Neural cell (in vitro differentiated cells): ENCODE measurements around the gene MVK. TPM values are rescaled to one million over a fixed set of nuclear protein-coding genes. Genes with fewer than 3 reads are reported as not detected.

Experiments
- H2AFZ ChIP-seq: fragments of 200-600, 300-800 bp; sonication (generic), shearing (Covaris generic); 2 replicates; pipeline ENCODE4 v1.6.0; 2014; ENCODE audit warnings: low read depth, mild to moderate bottlenecking, antibody characterized with exemption, low read length, moderate library complexity
- H3F3A ChIP-seq: fragments of 200-600 bp; shearing (Covaris generic); 2 replicates; pipeline ENCODE4 v1.6.1; 2016; ENCODE audit warnings: mild to moderate bottlenecking, moderate library complexity, mixed read lengths, antibody characterized with exemption, low read length; ENCODE audit not compliant: insufficient read depth, poor library complexity, severe bottlenecking
- H3K27ac ChIP-seq: fragments of 200-600, 300-800 bp; sonication (generic), shearing (Covaris generic); 2 replicates; pipeline ENCODE4 v1.5.1; 2014; ENCODE audit warnings: mild to moderate bottlenecking, low read length, moderate library complexity
- H3K27me3 ChIP-seq: fragments of 300-800, 200-600 bp; sonication (generic), shearing (Covaris generic); 2 replicates; pipeline ENCODE4 v1.6.0; 2014; ENCODE audit warnings: mild to moderate bottlenecking, low read depth, low read length, moderate library complexity; ENCODE audit not compliant: insufficient read depth
- H3K36me3 ChIP-seq: fragments of 300-800, 200-600 bp; sonication (generic), shearing (Covaris generic); 2 replicates; pipeline ENCODE4 v1.5.1; 2014; ENCODE audit warnings: mild to moderate bottlenecking, antibody characterized with exemption, low read length, moderate library complexity; ENCODE audit not compliant: insufficient read depth
- H3K4me2 ChIP-seq: fragments of 300-800, 200-600 bp; sonication (generic), shearing (Covaris generic); 2 replicates; pipeline ENCODE4 v1.6.0; 2014; ENCODE audit warnings: mild to moderate bottlenecking, low read length
- H3K4me3 ChIP-seq: fragments of 300-800, 200-600 bp; sonication (generic), shearing (Covaris generic); 2 replicates; pipeline ENCODE4 v1.5.1; 2014; ENCODE audit warnings: mild to moderate bottlenecking, low read length, moderate library complexity
- H3K79me2 ChIP-seq: fragments of 200-600 bp; shearing (Covaris generic); replicated peaks from 2 replicates; pipeline ENCODE4 v1.6.0; 2014; ENCODE audit warnings: mild to moderate bottlenecking, low read length, moderate library complexity; ENCODE audit not compliant: insufficient read depth
- H3K9ac ChIP-seq: fragments of 300-800, 200-600 bp; sonication (generic), shearing (Covaris generic); 2 replicates; pipeline ENCODE4 v1.6.1; 2016; ENCODE audit warnings: mild to moderate bottlenecking, low read length, mixed read lengths
- H3K9me2 ChIP-seq: fragments of 200-600 bp; shearing (Covaris generic); 2 replicates; pipeline ENCODE4 v1.6.1; 2016; ENCODE audit warnings: mild to moderate bottlenecking, low read length, mixed read lengths; ENCODE audit not compliant: insufficient read depth
- H3K9me3 ChIP-seq: fragments of 200-600, 300-800 bp; sonication (generic), shearing (Covaris generic); 2 replicates; pipeline ENCODE4 v1.6.1; 2016; ENCODE audit warnings: mild to moderate bottlenecking, mixed run types, low read length, moderate library complexity, mixed read lengths
- H4K20me1 ChIP-seq: fragments of 200-600 bp; shearing (Covaris generic); 2 replicates; pipeline ENCODE4 v1.6.1; 2016; ENCODE audit warnings: mild to moderate bottlenecking, mixed run types; ENCODE audit not compliant: insufficient read depth
- CTCF ChIP-seq: fragments of 450-650 bp; IDR thresholded peaks from 2 replicates; pipeline ENCODE4 v1.5.1; 2014; ENCODE audit warnings: antibody characterized with exemption, mild to moderate bottlenecking, moderate library complexity; ENCODE audit not compliant: poor library complexity, severe bottlenecking
- EP300 ChIP-seq: fragments of 450-650 bp; conservative IDR thresholded peaks from 2 replicates; pipeline ENCODE4 v1.6.1; 2014; ENCODE audit warnings: antibody characterized with exemption, mild to moderate bottlenecking, moderate library complexity; ENCODE audit not compliant: poor library complexity, severe bottlenecking
- EZH2 ChIP-seq: fragments of 200-600, 300-800 bp; shearing (Covaris generic), sonication (generic); IDR thresholded peaks from 2 replicates; pipeline ENCODE4 v1.6.1; 2014; ENCODE audit warnings: antibody characterized with exemption, low read length, borderline replicate concordance, mild to moderate bottlenecking; ENCODE audit not compliant: insufficient read depth, poor library complexity, severe bottlenecking
- MXI1 ChIP-seq: fragments of 450-650 bp; conservative IDR thresholded peaks from 2 replicates; pipeline ENCODE4 v1.6.1; 2014; ENCODE audit warnings: antibody characterized with exemption, mild to moderate bottlenecking; ENCODE audit not compliant: poor library complexity, severe bottlenecking
- POLR2AphosphoS5 ChIP-seq: IDR thresholded peaks from 2 replicates; pipeline ENCODE4 v1.6.1; 2012
- RAD21 ChIP-seq: fragments of 450-650 bp; conservative IDR thresholded peaks from 2 replicates; pipeline ENCODE4 v1.6.1; 2014; ENCODE audit warnings: antibody characterized with exemption, mild to moderate bottlenecking, moderate library complexity
- SMC3 ChIP-seq: fragments of 450-650 bp; conservative IDR thresholded peaks from 2 replicates; pipeline ENCODE4 v1.6.1; 2014; ENCODE audit warnings: antibody characterized with exemption, mild to moderate bottlenecking, moderate library complexity; ENCODE audit not compliant: poor library complexity
- TAF1 ChIP-seq: IDR thresholded peaks from 2 replicates; pipeline ENCODE4 v1.6.1; 2012; ENCODE audit warnings: low read depth
- polyA plus RNA-seq: library from polyadenylated mRNA; depleted of rRNA; stranded (reverse); fragments of >200 nt; gene quantifications from 2 replicates; pipeline ENCODE4 v1.2.3, GENCODE V29; 2014
- TF ChIP-seq, protein P1 (sequence below): IDR thresholded peaks from 2 replicates; pipeline ENCODE4 v1.6.1; 2012; ENCODE audit warnings: borderline replicate concordance

Gene MVK
- polyA plus RNA-seq, 1 donor from 2014 or later, result 45.7 TPM

DNA sequence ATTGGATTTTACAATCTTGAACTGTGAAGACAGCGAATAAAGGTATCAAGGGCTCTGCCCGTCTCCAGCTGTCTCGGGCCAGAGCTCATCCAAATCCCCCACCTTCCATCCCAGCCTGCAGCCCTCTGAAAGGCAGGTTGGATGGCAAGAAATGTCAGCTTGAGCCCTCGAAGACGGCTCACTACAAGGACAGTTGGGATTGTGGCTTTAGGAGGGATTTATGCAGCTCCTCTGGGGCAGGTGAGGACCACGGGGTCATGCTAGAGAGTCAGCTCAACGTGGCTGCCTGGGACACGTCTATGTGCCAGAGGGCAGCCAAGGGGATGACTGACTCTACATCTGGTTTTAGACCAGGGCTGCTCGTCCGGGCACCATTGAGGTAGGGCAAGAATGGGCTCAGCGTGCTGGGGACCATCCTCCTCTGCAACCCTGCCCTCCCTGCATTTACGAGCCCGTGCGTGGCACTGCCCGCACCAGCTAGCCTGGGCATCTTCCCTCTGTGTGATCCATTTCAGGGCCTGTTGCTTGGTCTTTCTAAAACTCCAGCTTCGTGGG is 16.2 kb downstream of the MVK start:
- no peaks in the 10 kb centered on the region for H3K9me3 ChIP-seq
- no peak overlapping the region for H3K27ac ChIP-seq
- peaks cover 9% of the 10 kb centered on the region for H3K36me3 ChIP-seq
- TF ChIP-seq MXI1 (no peak), SMC3 (no peak), TAF1 (no peak), CTCF (no peak), RAD21 (no peak), EP300 (no peak), POLR2AphosphoS5 (no peak)
- H3K9ac ChIP-seq, result no peak overlapping the region
- H2AFZ ChIP-seq, result no peak overlapping the region
- no peaks in the 10 kb centered on the region for H4K20me1 ChIP-seq
- H3K9me2 ChIP-seq, result no peaks in the 10 kb centered on the region
- no peaks in the 10 kb centered on the region for H3K27me3 ChIP-seq
- no peaks in the 10 kb centered on the region for H3K79me2 ChIP-seq
- no peaks in the 10 kb centered on the region for H3F3A ChIP-seq
- no peak overlapping the region for H3K4me2 ChIP-seq
- no peak overlapping the region for H3K4me3 ChIP-seq

- Histone ChIP-seq H3K9me3 (no peaks in the 10 kb centered on the region), H3K4me2 (no peak overlapping the region), H3F3A (no peaks in the 10 kb centered on the region), H4K20me1 (no peaks in the 10 kb centered on the region), H3K9ac (no peak overlapping the region), H3K27ac (no peak overlapping the region), H3K9me2 (no peaks in the 10 kb centered on the region), H3K36me3 (peaks cover 9% of the 10 kb centered on the region), H2AFZ (no peak overlapping the region), H3K4me3 (no peak overlapping the region), H3K27me3 (no peaks in the 10 kb centered on the region), H3K79me2 (no peaks in the 10 kb centered on the region)
- TF ChIP-seq EZH2 (no peak), CTCF (no peak), POLR2AphosphoS5 (no peak), EP300 (no peak), TAF1 (no peak)
These were observed 17.0 kb downstream of the MVK start for GRCh38 chr12:109590566-109590965.

DNA sequence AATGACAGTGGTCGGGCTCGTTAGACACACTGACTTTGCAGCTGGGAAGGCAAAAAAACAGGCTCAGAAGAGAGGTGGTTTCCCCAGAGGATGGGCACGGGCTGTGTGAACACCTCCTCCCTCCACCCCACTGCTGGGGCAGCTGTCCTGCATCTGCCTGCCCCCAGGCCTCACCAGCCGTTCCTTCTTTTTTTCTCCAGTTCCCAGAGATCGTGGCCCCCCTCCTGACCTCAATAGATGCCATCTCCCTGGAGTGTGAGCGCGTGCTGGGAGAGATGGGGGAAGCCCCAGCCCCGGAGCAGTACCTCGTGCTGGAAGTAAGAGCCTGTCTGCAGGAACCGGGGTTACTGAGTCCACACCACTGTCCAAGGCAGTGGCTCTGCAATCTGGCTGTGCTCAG is 17.4 kb downstream of the MVK start:
- TF ChIP-seq, protein P1, sequence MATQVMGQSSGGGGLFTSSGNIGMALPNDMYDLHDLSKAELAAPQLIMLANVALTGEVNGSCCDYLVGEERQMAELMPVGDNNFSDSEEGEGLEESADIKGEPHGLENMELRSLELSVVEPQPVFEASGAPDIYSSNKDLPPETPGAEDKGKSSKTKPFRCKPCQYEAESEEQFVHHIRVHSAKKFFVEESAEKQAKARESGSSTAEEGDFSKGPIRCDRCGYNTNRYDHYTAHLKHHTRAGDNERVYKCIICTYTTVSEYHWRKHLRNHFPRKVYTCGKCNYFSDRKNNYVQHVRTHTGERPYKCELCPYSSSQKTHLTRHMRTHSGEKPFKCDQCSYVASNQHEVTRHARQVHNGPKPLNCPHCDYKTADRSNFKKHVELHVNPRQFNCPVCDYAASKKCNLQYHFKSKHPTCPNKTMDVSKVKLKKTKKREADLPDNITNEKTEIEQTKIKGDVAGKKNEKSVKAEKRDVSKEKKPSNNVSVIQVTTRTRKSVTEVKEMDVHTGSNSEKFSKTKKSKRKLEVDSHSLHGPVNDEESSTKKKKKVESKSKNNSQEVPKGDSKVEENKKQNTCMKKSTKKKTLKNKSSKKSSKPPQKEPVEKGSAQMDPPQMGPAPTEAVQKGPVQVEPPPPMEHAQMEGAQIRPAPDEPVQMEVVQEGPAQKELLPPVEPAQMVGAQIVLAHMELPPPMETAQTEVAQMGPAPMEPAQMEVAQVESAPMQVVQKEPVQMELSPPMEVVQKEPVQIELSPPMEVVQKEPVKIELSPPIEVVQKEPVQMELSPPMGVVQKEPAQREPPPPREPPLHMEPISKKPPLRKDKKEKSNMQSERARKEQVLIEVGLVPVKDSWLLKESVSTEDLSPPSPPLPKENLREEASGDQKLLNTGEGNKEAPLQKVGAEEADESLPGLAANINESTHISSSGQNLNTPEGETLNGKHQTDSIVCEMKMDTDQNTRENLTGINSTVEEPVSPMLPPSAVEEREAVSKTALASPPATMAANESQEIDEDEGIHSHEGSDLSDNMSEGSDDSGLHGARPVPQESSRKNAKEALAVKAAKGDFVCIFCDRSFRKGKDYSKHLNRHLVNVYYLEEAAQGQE, result no peak
- TF ChIP-seq SMC3 (no peak), EZH2 (no peak), EP300 (no peak), CTCF (no peak), POLR2AphosphoS5 (no peak)
- Histone ChIP-seq H3F3A (no peaks in the 10 kb centered on the region), H3K79me2 (no peaks in the 10 kb centered on the region), H3K4me2 (no peak overlapping the region), H4K20me1 (no peaks in the 10 kb centered on the region), H3K36me3 (peaks cover 9% of the 10 kb centered on the region), H3K9ac (no peak overlapping the region), H3K4me3 (no peak overlapping the region), H3K9me2 (no peaks in the 10 kb centered on the region), H2AFZ (no peak overlapping the region), H3K9me3 (no peaks in the 10 kb centered on the region), H3K27ac (no peak overlapping the region), H3K27me3 (no peaks in the 10 kb centered on the region)
